ENCODE data around the gene SPC24. TPM values are rescaled to one million over a fixed set of nuclear protein-coding genes. Genes with fewer than 3 reads are reported as not detected.

The SPC24 gene
- total and polyA plus RNA-seq, 2 of the 4 experiments (the other 2 are of a cell fraction) = 12.2 to 97.5 TPM

DNA sequence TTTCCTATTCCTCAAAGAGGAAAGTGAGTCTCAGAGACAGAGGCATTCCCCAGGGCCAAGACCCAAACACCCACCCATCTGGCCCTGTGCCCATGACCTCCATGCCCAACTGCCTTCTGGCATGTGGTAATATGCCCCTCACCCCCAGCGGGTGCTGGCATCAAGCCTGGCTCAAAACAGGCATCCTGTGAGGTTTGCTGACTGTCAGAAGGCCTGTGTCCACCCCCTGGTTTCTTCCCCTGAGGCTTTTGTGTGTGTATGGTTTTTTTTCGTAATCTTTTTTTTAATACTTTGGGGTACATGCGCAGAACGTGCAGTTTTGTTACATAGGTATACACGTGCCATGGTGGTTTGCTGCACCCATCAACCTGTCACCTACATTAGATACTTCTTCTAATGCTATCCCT is 49.4 kb upstream of the SPC24 start:
- Histone ChIP-seq H3K18ac (ENCODE audit: low read depth, low read length) (no peak overlapping the region), H3K27ac (ENCODE audit: insufficient read depth, low read length) (no peak overlapping the region), H3K9ac (ENCODE audit: low read depth, low read length) (no peak overlapping the region), H3K79me1 (ENCODE audit: low read depth in 1 of 2, low read length in 2 of 2) (peaks cover 8 to 17% of the 10 kb centered on the region in 2 experiments; a peak in 3 of 4 replicates), H2BK120ac (ENCODE audit: low read depth, low read length) (no peak overlapping the region), H3K4me1 (ENCODE audit: control insufficient read depth, insufficient read depth, low read length) (peaks cover 13% of the 10 kb centered on the region), H2AK5ac (ENCODE audit: low read depth, low read length) (no peak overlapping the region; the same call in 1 of the 2 replicates), H3K9me3 (ENCODE audit: control insufficient read depth, insufficient read depth, low read length) (no peaks in the 10 kb centered on the region), H2BK15ac (ENCODE audit: low read depth, low read length) (no peak overlapping the region), H3K23ac (ENCODE audit: low read depth, low read length) (no peak overlapping the region), H3K4me2 (ENCODE audit: low read depth, low read length) (no peak overlapping the region), H4K5ac (ENCODE audit: low read depth, low read length) (no peak overlapping the region), H2BK5ac (ENCODE audit: low read depth, low read length, poor library complexity, severe bottlenecking) (no peak overlapping the region), H3K27me3 (ENCODE audit: control insufficient read depth, insufficient read depth, low read length) (no peaks in the 10 kb centered on the region), H2BK20ac (ENCODE audit: low read depth, low read length) (no peak overlapping the region), H3K14ac (replicated peaks; ENCODE audit: low read depth, low read length) (no peak overlapping the region), H4K91ac (ENCODE audit: insufficient read depth, low read depth, low read length) (no peak overlapping the region), H3K4ac (ENCODE audit: low read depth, low read length) (no peak overlapping the region), H2AK9ac (replicated peaks; ENCODE audit: low read depth, low read length, poor library complexity) (no peak overlapping the region), H3K4me3 (ENCODE audit: insufficient read depth, low read depth, low read length) (no peak overlapping the region), H3K56ac (ENCODE audit: extremely low read depth, insufficient read depth, low read length) (no peak overlapping the region), H4K8ac (ENCODE audit: low read depth in 2 of 2, low read length in 2 of 2) (no peak overlapping the region), H3K9me1 (ENCODE audit: insufficient read depth, low read length) (peaks cover 15% of the 10 kb centered on the region), H3K36me3 (ENCODE audit: control insufficient read depth, insufficient read depth, low read length) (peaks cover 13% of the 10 kb centered on the region; the same call in 1 of the 2 replicates), H2AFZ (replicated peaks; ENCODE audit: low read length, poor library complexity) (no peak overlapping the region), H4K20me1 (ENCODE audit: insufficient read depth, low read length) (0 out of 2 replicates have a peak, but pooled peaks cover 8% of the 10 kb centered on the region)
- ATAC-seq (ENCODE audit: low read depth) (no peak), DNase-seq (no peak)
- WGBS, 2 experiments (ENCODE audit: extremely low coverage in 2 of 2, insufficient read length in 1 of 2) = 0% methylated on average over 1 of the region's 5 CpGs; no CpG with 5 or more reads in 1 of the 2 experiments
- dilution Hi-C loops (cut with HindIII; ENCODE audit: low sequenced_read_pairs, unreplicated experiment) = no loop called here
- ChIA-PET CTCF (interaction anchor here (0.6 to 1.0 kb wide), 2 partner anchors 67 to 588 kb away, joined by 4 to 6 read pairs; no protein-coding TSS in a partner anchor), POLR2A (ENCODE audit: unreplicated experiment) (no interaction called here)
- intact Hi-C loops (cut with micrococcal nuclease) = no loop called here
- in situ Hi-C loops (cut with MboI; ENCODE audit: low sequenced_read_pairs) = loop anchor here (5.0 to 10.0 kb wide), 3 partner anchors 73 to 268 kb away; no protein-coding TSS in a partner anchor
- no TSS peak for BruUV-seq (replicated peaks)
- TF ChIP-seq RCOR1 (IDR thresholded peaks at IDR 0.05; ENCODE audit: insufficient replicate concordance, low read length) = no peak
- TF ChIP-seq, protein P1, sequence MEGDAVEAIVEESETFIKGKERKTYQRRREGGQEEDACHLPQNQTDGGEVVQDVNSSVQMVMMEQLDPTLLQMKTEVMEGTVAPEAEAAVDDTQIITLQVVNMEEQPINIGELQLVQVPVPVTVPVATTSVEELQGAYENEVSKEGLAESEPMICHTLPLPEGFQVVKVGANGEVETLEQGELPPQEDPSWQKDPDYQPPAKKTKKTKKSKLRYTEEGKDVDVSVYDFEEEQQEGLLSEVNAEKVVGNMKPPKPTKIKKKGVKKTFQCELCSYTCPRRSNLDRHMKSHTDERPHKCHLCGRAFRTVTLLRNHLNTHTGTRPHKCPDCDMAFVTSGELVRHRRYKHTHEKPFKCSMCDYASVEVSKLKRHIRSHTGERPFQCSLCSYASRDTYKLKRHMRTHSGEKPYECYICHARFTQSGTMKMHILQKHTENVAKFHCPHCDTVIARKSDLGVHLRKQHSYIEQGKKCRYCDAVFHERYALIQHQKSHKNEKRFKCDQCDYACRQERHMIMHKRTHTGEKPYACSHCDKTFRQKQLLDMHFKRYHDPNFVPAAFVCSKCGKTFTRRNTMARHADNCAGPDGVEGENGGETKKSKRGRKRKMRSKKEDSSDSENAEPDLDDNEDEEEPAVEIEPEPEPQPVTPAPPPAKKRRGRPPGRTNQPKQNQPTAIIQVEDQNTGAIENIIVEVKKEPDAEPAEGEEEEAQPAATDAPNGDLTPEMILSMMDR (conservative IDR thresholded peaks at IDR 0.05; ENCODE audit: low read depth, low read length) = no peak
- no peak for TF ChIP-seq FOS (IDR thresholded peaks at IDR 0.05; ENCODE audit: low read depth, low read length)
- TF ChIP-seq, protein P2, sequence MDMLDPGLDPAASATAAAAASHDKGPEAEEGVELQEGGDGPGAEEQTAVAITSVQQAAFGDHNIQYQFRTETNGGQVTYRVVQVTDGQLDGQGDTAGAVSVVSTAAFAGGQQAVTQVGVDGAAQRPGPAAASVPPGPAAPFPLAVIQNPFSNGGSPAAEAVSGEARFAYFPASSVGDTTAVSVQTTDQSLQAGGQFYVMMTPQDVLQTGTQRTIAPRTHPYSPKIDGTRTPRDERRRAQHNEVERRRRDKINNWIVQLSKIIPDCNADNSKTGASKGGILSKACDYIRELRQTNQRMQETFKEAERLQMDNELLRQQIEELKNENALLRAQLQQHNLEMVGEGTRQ (IDR thresholded peaks at IDR 0.05; ENCODE audit: low read depth, low read length) = no peak
- no peak for TF ChIP-seq MAZ (IDR thresholded peaks at IDR 0.05; ENCODE audit: borderline replicate concordance, low read depth, low read length)
- TF ChIP-seq MAFK (IDR thresholded peaks at IDR 0.05; ENCODE audit: low read depth, low read length) = no peak
- no peak for TF ChIP-seq CEBPB (IDR thresholded peaks at IDR 0.05; ENCODE audit: low read depth, low read length)
- TF ChIP-seq MXI1 (IDR thresholded peaks at IDR 0.05; ENCODE audit: borderline replicate concordance, low read depth, low read length) = no peak
- TF ChIP-seq, protein P3, sequence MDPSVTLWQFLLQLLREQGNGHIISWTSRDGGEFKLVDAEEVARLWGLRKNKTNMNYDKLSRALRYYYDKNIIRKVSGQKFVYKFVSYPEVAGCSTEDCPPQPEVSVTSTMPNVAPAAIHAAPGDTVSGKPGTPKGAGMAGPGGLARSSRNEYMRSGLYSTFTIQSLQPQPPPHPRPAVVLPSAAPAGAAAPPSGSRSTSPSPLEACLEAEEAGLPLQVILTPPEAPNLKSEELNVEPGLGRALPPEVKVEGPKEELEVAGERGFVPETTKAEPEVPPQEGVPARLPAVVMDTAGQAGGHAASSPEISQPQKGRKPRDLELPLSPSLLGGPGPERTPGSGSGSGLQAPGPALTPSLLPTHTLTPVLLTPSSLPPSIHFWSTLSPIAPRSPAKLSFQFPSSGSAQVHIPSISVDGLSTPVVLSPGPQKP (IDR thresholded peaks at IDR 0.05; ENCODE audit: borderline replicate concordance, low read depth, low read length) = no peak
- no peak for TF ChIP-seq RFX5 (IDR thresholded peaks at IDR 0.05; ENCODE audit: low read depth, low read length)
- no peak for TF ChIP-seq BHLHE40 (IDR thresholded peaks at IDR 0.05; ENCODE audit: low read depth, low read length)
- TF ChIP-seq POLR2A (IDR thresholded peaks at IDR 0.05; ENCODE audit: low read depth, low read length) = no peak
